ENCODE results near the gene GEMIN4.
A peak's percentile ranks its signal among the peaks of the same experiment; 100 is the strongest.
"Not testable (repeated sequence)": the region's sequence is repeated elsewhere in the genome, so short reads cannot be mapped to it uniquely, and the experiment has no call there.

GEMIN4 gene

DNA sequence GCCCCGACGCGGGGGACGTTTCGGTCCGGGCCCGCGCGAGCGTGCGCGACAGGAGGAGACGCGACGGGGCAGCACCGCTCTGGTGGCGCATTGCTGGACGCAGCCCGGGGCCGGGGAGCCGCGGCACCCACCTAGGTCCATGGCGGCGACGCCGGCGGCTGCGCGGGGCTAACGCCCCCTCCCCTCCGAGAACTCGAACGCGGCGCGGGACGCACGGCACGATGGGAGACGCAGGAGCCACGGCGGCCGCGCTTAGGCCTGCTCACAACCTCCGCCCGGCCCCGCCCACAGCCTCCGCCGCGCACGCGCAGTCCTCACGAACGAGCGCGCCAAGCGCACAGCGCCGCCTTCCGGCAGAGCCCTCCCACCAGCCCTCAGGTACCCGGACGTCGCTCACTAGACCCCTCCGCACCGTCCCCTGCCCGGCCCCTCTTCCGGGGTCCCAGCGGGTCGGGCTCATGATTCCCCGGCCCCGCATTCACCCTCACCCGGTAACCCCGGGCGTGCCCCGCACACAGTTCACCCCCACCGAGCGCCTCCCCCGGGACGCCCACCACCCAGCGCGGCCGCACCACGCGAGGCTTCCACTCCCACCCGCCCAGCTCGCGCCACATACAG lies at the start of gene GEMIN4:
GEMIN4 (minus strand) TSS at position 263 of the 618 bp plus-strand sequence; CDS start at position 141, 122 bp downstream.
- peak; percentile 98 for DNase-seq (ENCODE audit: low read depth)

DNA sequence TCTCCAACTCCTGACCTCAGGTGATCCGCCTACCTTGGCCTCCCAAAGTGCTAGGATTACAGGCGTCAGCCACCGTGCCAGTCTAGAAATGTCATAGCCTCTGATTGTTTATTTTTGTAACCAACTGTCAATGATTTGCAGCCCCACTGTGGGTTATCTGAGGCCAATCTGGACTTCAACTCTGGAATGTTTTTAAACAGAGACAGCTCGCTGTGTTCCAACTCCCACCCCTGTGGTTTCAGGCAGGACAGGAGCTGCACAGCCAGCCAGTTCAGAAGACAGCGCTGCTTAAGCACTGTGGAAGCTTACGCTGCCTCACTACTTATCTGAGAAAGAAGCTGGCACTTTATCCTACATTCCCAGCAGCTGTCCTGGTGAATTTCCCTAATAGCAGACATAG lies 49.6 kb upstream of the GEMIN4 start:
- no peak for DNase-seq (ENCODE audit: low read depth)

DNA sequence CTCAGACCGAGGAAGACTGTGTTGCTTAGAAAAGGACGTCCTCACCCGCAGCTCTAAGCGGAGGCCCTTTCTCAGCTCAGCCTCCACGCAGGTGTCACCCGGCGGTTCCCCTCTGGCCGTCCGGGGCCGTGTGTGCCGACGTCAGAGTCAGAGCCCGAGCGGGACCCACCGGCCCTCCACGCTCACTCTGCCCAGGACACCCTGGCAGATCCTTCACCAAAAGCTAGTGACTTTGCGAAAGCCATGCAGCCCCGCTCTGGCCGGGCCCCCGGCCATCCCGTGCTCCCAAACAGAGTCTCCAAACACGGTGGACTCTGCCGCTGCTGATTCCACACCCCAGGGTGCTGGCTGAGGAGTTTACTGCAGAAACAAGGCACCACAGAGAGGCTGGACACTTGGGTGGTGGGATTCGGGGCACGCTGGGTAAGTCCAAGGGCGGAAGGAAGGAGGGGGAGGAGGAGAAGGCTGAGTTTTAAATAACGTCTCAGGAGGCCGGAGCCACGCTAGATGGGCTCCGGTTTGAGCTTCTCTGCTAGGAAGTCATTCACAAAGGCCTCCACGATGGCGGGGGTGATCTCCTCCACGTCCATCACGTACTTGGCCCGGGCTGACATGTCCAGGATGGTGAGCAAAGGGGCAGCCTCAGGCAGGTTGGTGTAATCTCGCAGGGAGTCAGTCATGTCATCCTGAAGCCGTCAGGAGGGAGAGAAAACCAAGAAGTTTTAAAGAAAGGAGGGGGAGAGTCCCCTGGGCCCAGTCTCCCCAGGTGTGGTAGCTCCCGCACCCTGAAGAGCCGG lies 48.6 kb upstream of the GEMIN4 start:
- no peak for DNase-seq (ENCODE audit: low read depth)

DNA sequence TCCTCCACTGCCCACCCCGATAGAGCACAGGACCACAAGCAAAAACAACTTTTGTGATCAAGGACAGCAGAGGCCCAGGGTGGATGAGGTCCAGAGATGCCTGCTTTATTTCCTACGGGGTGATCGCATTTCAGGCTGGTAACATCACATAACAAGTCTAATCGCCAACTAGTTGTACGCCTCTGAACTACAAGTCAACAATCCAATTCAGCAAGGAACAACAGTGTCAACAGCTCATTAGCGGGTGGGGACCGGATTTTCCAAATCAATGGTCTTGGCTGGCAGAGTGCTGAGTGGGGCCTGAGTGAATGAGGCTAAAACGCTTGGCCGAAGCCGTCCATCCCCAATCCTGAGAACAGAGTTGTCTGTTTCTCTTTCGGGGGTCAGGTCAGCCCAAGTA lies 47.2 kb upstream of the GEMIN4 start:
- no peak for DNase-seq (ENCODE audit: low read depth)

DNA sequence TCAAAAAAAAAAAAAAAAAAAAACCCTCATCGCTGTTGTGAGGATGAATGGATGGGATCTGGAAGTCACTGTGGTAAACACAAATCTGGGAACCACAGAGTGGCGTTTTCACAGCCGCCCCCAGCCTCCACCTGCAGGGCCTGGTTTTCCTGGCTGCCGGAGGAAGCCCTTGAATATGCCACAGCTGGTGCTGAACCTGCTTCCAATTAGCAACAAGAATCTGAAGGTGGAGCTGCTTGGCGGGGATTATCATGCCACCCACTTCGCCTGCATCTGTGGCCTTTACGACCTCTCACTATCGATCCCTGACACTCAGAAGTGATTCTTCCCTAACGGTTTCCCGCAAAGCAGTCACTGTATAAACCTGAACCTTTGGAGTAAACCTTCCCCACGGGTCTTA lies 46.2 kb upstream of the GEMIN4 start:
- no peak for DNase-seq (ENCODE audit: low read depth)

DNA sequence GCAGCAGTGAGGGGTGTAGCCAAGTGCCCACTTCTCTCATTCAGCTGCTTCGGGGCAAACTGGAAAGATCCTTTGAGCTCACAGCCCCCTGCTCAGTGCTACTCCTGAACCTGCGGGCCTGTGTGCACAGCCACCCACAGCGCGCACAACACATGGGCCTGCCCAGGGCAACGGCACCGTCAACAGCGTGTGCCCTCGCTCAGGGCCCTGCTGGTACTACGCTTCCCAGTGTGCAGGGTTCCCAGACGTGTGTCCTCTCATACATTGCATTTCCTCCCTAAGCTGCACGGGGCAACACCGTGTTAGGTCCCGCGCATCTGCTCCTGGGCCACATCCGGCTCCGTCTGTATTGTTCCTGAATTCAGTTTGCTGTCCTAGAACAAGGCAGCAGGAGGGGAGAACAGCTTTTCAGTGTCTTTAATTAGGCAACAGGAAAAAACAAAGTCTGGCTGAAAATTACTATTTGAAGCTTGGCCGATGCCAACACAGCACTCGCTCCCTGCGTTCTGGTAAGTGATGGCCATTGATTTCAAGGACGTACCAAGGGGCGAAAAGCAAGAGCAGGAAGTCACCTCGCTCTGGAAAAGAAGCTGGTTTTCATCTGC lies 45.3 kb upstream of the GEMIN4 start:
- DNase-seq (ENCODE audit: low read depth), result no peak

DNA sequence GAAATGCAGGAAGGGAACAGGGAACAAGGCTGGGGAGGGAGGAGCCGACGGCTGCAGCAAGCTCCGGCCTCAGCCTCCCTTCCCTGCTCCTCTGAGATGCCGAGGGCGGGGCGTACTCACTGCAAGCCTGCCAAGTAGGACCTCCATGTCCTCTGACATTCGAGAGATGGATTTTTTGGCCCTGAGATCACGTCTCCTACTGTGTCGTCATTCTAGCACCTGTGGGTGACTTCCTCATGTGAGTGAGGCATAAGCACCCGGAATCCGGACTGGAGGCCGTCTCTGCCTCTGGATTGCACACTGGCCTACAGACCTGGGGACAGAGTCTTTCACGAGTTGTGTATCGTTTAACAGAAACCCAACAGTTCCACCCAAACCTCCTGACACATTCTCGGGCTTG lies 44.5 kb upstream of the GEMIN4 start:
- DNase-seq (ENCODE audit: low read depth), result no peak

DNA sequence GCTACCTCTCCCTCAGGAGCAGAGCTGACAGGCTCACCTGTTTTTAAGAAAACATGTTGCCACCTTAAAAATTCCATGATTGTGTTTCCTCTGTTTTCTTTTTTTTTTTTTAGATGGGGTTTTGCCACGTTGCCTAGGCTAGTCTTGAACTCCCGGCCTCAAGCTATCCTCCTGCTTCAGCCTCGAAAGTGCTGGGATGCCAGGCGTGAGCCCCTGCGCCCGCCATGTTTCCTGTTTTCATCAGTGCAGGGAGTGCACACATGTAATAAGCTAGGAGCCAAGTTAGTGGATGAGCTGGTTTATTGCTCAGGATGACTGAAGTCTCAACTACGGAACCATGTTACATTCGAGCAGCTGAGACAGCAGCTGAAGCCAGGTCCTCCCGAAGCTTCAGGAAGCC lies 43.7 kb upstream of the GEMIN4 start:
- no peak for DNase-seq (ENCODE audit: low read depth)

DNA sequence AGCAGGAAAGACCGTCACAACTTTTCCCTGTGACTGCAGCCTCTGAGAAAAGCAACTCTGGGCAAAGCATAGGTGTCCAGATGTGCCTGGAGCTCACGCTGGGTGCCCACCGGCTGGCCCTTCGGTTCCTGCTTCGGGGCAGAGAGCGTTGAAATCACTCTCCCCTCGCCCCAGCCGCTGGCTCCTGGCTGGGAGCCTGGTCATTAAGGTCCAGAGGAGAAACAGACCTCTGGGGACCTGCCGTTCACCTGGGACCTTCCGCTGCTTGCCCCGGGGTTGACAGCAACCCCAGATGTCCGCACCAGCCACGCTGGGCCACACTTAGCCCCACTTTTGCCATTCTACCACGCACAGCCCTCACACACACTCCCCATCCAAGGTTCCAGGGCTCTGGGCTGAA lies 43.2 kb upstream of the GEMIN4 start:
- no peak for DNase-seq (ENCODE audit: low read depth)

DNA sequence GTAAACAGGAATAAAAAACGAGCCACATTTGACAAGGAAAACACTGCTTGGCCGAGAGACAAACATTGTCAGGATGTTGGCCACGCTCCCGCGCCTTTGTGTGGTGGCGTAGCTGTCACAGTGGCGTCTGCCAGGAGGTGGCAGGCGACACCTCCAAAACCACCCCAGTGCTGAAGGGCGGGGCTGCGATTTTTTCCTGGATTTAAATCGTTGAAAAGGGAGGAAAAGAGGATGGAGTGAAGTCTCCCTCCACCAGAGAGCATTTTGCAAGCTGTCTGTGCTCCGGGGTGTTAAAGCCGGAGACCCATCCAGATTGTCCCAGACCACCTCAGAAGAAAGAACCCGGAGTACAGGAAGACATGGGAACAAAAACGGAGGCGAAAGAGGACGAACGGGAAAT lies 42.8 kb upstream of the GEMIN4 start:
- DNase-seq (ENCODE audit: low read depth), result peak; percentile 24

DNA sequence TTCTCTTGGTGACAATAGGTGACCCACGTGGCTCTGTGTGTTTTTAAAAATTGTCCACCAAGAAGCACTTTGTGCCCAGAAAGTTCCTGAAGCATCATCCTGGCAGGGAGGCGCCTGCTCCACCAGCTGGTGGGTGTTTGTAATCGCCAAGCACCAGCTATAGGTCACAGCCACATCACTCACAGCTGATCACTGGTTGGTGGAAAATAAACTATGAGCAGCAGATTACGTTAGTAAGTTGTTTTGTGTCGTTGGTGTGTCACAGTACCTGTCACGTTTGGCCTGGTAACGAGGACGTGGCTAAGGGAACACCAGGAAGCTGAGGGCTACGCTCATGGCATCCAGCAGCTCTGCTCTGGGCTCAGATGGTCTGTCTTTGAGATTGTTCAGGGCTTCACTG lies 40.2 kb upstream of the GEMIN4 start:
- DNase-seq (ENCODE audit: low read depth), result no peak

DNA sequence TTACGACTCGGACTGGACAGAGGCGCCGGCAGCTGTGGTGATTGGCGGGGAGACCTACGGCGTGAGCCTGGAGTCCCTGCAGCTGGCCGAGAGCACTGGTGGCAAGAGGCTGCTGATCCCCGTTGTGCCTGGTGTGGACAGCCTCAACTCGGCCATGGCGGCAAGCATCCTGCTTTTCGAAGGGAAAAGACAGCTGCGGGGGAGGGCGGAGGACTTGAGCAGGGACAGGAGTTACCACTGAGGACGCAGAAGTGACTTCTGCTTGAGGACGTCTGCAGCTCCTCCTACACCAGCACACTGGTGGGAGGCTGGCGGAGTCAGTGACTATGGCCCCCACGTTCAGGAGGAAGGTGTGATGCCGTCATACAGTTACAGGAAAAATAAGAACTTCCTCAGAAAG lies 39.8 kb upstream of the GEMIN4 start:
- DNase-seq (ENCODE audit: low read depth), result no peak

DNA sequence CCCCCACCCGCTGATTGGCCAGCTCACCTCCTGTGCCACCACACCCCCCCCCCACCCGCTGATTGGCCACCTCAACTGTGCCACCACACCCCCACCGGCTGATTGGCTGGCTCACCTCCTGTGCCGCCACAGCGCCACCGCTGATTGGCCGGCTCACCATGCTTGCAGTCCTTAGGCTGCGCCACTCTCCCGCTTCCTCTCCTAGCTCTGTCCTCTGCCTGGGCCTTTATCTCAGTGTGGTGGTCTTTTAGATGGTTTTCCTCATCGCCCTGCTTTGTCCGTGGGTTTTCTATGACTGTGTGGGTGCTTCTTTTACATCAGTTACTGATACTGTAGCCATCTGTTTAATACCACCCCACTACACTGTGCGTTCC lies 38.8 kb upstream of the GEMIN4 start:
- not testable (repeated sequence) for DNase-seq (ENCODE audit: low read depth)

DNA sequence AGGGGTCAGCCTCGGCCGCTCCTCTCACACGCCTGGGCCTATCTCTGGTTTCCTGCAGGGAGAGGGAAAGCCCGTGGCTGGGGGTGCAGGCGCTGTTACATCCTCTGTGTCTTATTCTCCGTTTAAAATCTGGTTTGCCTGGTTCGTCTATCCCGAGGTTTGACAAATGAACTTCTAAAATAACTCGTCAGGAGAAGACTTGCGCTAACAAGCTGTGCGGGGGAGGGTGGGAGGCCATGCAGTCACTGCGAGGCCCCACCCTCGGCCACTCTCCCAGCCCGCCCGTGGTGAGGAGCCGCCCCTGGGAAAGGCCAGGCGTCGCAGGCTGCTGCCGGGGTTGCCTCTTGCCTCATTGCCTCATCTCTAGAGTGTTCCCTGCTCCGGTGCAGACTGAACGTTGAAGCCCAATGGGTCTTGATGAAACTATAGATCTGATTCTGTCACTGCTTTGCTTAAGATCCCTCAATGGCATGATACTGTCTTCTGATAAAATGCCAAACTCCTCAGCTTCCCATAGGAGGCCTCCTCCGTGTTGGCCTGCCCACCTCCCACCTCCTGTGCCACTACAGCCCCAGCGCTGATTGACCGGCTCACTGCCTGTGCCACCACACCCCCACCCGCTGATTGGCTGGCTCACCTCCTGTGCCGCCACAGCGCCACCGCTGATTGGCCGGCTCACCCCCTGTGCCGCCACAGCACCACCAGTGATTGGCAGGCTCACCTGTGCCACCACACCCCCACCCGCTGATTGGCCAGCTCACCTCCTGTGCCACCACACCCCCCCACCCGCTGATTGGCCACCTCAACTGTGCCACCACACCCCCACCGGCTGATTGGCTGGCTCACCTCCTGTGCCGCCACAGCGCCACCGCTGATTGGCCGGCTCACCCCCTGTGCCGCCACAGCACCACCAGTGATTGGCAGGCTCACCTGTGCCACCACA lies 38.1 kb upstream of the GEMIN4 start:
- DNase-seq (ENCODE audit: low read depth), result not testable (repeated sequence)

DNA sequence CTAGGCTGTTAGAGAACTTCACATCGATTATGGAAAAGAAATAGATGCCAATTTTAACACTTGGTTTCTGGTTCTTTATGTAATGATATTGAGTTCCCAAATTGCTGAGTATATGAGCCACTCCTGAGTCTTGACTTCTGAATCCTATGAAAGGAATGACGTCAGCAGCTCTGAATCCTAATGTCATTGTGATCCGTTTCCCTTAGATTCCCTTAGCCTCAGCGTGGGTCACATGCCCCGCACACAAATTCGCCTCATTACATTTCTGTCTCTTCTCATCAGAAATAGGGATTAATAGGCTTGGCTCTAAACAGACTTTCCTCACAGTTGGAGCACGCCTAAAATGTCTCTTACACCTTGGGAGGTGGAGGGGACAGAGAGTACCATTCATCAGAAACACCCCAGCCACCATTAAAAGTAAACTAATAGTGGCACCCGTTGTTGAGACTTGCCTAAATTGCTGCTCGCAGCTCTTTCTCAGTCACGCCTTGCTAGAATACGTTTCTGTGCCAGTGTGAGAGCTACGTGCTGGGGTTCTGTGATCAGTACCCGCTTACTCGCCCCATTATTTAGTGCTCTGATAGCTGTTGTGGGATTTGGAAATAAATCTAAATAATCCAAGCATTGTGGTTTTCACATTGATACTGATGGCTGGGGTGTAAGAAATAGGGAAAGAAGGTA lies 37.2 kb upstream of the GEMIN4 start:
- no peak for DNase-seq (ENCODE audit: low read depth)

DNA sequence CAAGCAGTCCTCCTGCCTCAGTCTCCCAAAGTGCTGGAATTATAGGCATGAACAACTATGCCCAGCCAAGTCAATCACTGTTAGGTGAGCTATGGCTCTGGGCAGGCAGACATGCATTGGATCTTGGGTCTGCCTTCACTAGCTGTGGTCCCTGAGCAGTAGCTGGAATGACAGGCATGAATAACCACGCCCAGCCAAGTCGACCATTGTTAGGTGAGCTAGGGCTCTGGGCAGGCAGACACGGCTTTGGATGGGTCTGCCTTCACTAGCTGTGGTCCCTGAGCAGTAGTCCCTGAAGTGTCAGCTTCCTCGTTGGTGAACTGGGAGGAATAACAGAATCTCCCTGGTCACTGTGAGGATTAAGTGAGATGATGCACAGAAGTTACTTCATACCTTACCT lies 36.5 kb upstream of the GEMIN4 start:
- DNase-seq (ENCODE audit: low read depth), result no peak

DNA sequence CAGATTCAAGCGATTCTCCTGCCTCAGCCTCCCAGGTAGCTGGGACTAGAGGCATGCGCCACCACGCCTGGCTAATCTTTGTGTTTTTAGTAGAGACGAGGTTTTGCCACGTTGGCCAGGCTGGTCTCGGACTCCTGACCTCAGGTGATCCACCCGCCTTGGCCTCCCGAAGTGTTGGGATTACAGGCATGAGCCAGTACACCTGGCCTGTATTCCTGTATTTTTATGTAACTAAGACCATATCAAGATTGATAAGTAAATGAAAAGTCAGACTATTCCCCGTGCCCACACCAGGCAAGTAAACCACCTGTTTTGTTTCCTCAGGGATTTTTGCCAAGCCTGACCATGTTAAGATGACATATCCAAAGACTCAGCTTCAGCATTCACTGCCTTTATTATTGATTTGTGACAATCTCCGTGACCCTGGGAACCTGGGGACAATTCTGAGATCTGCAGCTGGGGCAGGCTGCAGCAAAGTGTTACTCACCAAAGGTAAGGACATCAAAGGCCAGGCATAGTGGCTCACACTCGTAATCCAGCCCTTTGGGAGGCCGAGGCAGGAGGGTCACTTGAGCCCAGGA lies 35.7 kb upstream of the GEMIN4 start:
- no peak for DNase-seq (ENCODE audit: low read depth)

DNA sequence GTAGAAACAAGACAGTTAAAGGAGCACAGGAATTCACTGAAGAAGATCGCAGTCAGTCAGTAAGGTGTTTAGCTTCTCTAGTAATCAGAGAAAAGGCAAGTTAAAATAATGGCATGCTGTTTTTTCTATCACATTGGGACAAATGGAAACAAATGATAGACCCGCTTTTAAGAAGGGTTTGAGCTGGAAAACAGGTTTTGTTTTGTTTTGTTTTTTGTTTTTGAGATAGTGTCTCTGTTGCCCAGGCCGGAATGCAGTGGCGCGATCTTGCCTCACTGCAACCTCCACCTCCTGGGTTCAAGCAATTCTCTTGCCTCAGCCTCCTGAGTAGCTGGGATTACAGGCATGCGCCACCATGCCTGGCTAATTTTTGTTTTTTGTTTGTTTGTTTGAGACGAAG lies 33.8 kb upstream of the GEMIN4 start:
- not testable (repeated sequence) for DNase-seq (ENCODE audit: low read depth)

DNA sequence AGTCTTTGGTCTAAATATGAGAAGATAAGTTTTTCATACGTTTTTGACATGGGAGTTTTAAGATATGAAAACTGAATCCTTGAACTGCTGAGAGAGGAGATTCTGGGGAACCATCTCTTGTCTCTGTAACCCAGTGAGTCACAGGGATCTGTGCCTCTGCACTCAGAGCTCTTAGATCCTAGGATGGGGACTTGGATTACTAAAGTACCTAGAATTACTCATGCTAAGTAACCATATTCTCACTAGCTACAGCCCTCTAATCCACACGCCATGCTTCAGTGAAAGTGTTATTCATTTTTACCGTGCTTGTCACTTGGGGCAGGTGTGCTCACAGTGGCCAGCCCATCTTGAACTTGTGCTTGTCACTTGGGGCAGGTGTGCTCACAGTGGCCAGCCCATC lies 32.1 kb upstream of the GEMIN4 start:
- DNase-seq (ENCODE audit: low read depth), result no peak

DNA sequence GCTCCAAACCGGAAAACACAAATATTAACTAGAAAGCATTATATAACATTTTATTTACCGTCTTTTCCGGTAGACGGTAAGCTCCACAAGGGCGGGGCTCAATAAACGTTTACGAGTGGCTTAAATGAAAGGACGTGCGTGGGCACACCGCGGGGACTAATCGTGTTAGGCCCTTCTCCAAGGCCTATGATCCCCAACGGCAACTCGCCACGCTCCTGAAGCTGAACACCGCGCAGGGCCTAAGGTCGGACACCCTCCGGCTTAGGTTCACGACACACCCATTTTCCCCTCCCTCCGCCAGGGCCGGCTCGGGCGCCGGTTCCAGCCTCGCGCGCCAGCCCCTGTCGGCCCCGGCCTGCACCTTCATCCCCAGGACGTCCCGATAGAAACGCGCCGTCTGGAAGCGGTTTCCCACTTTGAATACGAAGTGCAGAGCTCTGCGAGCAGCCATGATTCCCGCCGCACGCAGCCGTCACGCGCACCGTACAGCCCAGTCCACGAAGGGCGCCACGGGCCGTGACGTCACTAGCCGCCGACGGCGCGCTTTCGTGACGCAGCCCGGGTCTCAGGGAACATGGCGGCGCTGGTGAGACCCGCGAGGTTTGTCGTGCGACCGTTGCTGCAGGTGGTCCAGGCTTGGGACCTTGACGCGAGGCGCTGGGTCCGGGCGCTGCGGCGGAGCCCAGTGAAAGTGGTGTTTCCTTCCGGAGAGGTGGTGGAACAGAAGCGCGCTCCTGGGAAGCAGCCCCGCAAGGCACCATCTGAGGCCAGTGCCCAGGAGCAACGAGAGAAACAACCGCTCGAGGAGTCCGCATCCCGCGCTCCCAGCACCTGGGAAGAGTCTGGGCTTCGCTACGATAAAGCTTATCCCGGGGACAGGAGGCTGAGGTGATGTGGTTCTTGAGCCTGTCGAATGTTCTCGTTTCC lies 30.0 kb upstream of the GEMIN4 start, which contains the start of the genes GLOD4 and MRM3:
GLOD4 (minus strand) TSS at position 476 of the 927 bp plus-strand sequence; CDS start at position 451, 25 bp downstream.
MRM3 (plus strand) TSS at position 549 of the 927 bp plus-strand sequence; CDS start at position 575, 26 bp downstream.
- peak; percentile 96 for DNase-seq (ENCODE audit: low read depth)
